Activated naive CD4-positive, alpha-beta T cell treated with anti-CD3 and anti-CD28 coated beads, Interleukin-2, amount 10 ng/mL, durations not matched to agents 5 hours and 36 hours (primary cell): ENCODE data around the gene ZNF136. TPM values are rescaled to one million over a fixed set of nuclear protein-coding genes. Genes with fewer than 3 reads are reported as not detected.

Experiments
- total RNA-seq, 2 experiments: library from RNA; stranded (reverse); gene quantifications; one replicate each; pipeline ENCODE4 v1.2.3, GENCODE V29; 2021

The ZNF136 gene
- total RNA-seq = 10 to 100 TPM; 15.4 to 16.4 TPM

DNA sequence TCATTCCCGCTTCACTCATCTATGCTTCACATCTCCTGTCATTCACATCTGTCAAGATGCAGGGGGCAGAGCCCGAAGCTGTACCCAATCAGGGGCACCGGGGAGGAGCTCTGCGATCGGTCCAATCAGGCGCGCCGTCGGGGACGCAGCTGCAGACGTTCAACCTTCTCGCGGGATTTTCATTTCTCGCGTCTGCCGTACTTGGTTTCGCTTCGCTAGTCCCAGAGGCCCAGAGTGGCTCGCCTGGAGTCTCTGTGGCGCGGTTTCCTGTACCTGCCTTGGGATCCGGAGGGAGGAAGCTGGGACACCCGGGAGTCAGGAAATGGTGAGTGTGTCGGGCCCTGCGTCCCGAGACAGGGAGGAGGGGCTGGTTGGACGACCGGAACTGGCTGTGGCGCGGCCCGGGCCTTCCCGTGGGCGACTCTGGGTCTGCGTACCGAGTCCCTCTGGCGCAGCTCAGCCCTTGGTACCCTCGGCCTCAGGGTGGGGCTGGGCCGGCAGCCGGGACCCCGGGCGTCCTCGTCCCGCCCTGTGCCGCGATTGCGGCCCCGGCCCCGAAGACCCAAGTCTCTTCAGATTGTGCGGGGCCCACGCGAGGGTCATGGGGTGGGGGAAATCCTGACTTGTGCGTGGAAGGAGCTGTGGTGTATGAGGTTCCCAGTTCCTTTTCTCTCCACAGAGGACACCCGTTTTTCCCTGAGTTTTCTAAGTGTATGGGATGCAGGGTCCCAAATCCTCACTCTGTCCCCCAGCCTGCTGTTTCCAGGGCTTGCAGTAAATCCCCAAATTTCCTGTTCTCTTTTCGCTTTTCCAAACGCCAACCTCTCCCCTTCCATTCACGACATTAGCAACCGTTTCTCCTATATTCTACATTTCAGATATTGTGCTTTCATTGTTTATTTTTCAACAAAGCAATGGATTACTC, at the start of gene ZNF136:
Gene ZNF136 (plus strand): TSS at position 215 of the 925 bp plus-strand sequence. CDS start 108 bp downstream, at position 323.

DNA sequence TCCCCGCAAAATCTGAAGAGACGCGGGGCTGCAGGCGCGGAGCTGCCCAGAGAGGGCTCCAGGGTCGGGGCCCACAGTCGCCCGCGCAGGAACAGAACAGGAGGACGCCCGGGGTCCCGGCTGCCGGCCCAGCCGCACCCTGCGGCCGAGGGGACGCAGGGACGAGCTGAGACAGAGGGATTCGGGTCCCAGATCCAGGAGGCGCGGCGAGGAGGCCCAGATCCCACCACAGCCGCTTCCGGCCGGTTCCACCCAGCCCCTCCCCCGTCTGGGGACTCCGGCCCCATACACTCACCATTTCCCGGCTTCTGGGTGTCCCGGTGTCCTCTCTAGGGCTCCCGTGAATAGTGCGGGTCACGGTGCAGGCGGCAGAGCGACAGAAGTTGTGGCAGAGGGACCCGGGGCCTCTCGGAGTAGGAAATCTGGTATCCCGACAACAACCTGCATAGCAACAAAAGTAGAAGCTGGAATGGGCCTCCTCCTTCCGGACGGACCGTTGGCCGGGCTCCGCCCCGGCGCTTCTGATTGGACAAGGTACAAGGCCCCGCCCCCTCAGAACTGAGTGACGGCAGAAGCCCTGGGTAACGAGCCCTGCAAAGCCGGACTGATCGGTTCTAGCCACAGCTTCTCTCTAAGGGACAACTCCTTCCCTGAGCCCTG, 22.9 kb upstream of the ZNF136 start, which contains the start of gene ZNF20:
Gene ZNF20 (minus strand): TSS at position 466 of the 660 bp plus-strand sequence. CDS start 168 bp downstream, at position 298.

GRCh38 chr19:12156223-12157058, 6.5 kb upstream of the ZNF136 start, which contains the start of gene ZNF625:
Gene ZNF625 (minus strand): TSS chr19:12156734. CDS start chr19:12156558, 176 bp downstream.

Other genes starting within 250 kb of the ZNF136 start
- 10 to 100 TPM; 21.8 to 22.1 TPM for gene ZNF700, start 238.0 kb upstream of the ZNF136 start, total RNA-seq
- gene ZNF763, start 198.1 kb upstream of the ZNF136 start, total RNA-seq = 1 to 10 TPM; 2.7 to 3.4 TPM
- under 1 TPM; 0.39 to 0.43 TPM for gene ZNF433, start 127.4 kb upstream of the ZNF136 start, total RNA-seq
- gene ZNF878, start 110.1 kb upstream of the ZNF136 start, total RNA-seq = under 1 TPM; 0.41 to 0.50 TPM
- gene ZNF844, start 98.4 kb upstream of the ZNF136 start, total RNA-seq = 1 to 10 TPM; 2.5 to 3.9 TPM
- 1 to 10 TPM; 3.9 to 6.1 TPM for gene ZNF20, start 22.7 kb upstream of the ZNF136 start, total RNA-seq
- gene ZNF625, start 6.4 kb upstream of the ZNF136 start, total RNA-seq = 1 to 10 TPM; 6.0 to 6.4 TPM
- 10 to 100 TPM; 15.7 to 16.9 TPM for gene ZNF44, start 131.8 kb downstream of the ZNF136 start, total RNA-seq
- gene ZNF563, start 170.5 kb downstream of the ZNF136 start, total RNA-seq = 1 to 10 TPM; 3.7 to 4.4 TPM
- under 1 TPM; 0.60 TPM for gene ZNF442, start 202.6 kb downstream of the ZNF136 start, total RNA-seq
- 1 to 10 TPM; 6.9 to 7.0 TPM for gene ZNF799, start 238.2 kb downstream of the ZNF136 start, total RNA-seq